ENCODE measurements around the gene MIDN. TPM values are rescaled to one million over a fixed set of nuclear protein-coding genes. Genes with fewer than 3 reads are reported as not detected.

MIDN gene
- total and polyA plus RNA-seq, 8 donors, result 34.3 to 115 (median 58.9) TPM

DNA sequence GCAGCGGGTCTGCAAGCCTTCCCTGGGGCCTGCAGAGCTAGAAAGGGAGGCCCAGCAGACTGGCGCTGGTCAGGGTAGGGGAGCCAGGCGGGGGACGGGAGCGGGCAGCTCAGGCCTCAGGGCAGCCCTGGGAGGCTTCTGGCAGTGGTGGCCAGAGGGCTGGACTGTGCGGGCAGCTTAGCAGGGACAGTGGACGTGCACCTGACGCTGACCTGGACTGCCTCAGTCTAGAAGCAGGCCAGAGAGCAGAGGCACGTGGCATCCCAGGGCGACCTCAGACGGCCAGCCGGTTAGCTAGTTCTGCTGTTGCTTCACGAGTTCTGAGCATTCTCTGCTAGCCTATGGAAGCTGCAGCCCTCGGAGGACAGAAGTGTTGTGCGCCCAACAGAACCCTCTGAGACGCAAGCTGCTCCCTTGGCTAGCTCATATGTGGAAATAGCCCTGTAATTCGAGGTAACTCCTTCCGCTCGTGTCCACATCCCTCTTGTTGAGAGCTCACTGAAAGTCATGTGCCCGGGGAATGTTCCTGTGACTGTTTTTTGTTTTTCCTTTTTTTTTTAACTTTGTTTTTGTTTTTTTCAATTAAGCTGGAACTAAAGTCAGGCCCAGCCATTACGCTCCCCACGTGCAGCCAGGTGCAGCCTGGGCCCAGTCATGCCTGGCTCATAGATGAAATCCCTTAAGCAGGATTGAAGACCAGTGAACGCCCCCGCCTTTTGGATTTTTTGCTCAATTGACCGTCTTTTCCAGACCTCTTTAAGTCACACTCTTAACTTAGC, 25.1 kb downstream of the MIDN start:
- no peak for DNase-seq
- H3K4me3 ChIP-seq, result no peak overlapping the region
- ATAC-seq, result no peak
- H3K9me3 ChIP-seq, result no peaks in the 10 kb centered on the region
- H3K27me3 ChIP-seq, result no peaks in the 10 kb centered on the region
- TF ChIP-seq, protein P1, sequence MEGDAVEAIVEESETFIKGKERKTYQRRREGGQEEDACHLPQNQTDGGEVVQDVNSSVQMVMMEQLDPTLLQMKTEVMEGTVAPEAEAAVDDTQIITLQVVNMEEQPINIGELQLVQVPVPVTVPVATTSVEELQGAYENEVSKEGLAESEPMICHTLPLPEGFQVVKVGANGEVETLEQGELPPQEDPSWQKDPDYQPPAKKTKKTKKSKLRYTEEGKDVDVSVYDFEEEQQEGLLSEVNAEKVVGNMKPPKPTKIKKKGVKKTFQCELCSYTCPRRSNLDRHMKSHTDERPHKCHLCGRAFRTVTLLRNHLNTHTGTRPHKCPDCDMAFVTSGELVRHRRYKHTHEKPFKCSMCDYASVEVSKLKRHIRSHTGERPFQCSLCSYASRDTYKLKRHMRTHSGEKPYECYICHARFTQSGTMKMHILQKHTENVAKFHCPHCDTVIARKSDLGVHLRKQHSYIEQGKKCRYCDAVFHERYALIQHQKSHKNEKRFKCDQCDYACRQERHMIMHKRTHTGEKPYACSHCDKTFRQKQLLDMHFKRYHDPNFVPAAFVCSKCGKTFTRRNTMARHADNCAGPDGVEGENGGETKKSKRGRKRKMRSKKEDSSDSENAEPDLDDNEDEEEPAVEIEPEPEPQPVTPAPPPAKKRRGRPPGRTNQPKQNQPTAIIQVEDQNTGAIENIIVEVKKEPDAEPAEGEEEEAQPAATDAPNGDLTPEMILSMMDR (IDR thresholded peaks at IDR 0.05), result no peak
- peaks cover 4 to 63% of the 10 kb centered on the region in 2 donors for H3K36me3 ChIP-seq
- intact Hi-C loops (cut with DNase I), result no loop called here
- peak overlapping the region in 1 of 2 donors; percentile 99 for H3K27ac ChIP-seq
- peaks cover 47 to 74% of the 10 kb centered on the region in 2 donors for H3K4me1 ChIP-seq

DNA sequence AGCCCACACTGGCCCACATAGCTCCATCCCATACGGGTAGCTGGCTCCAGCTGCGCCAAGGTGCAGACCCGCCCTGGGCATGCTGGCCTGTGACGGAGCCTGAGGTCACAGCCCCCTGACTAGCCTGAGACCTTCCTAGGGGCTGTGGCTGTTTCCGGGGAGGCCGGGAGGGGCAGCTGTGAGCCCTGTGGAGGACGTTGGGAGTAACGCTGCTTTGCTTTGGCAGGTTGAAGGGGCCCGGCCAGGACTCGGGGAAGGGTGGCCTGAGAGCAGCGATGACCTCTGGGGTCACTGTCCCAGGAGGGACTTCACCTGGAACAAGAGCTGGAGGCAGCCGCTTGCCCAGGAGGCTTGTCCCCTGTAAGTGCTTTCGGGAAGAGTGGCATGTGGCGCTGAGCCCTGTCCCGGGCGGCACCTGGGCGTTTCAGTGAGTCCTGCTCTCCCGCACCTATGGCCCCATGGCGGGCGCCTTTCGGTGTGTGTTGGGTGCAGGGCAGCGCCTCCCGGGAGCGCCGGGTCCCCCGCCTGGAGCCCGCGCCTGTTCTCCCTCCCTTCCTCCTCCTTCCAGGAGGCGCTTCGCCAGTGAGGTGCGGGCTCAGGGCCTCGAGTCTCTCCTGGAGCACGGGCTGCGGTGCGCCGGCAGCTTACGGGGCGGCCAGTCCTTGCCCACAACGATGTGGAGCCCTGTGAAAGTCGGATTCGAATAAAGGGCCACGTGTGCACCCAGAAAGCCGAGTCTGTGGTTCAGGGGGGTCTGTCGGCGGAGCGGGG, 25.9 kb downstream of the MIDN start:
- intact Hi-C loops (cut with DNase I), result no loop called here
- peak overlapping the region in 1 of 2 donors; percentile 70 for H3K4me3 ChIP-seq
- H3K27me3 ChIP-seq, result no peaks in the 10 kb centered on the region
- no peak for DNase-seq
- TF ChIP-seq, protein P1 (IDR thresholded peaks at IDR 0.05), result no peak
- ATAC-seq, result no peak
- peaks cover 4 to 71% of the 10 kb centered on the region in 2 donors for H3K36me3 ChIP-seq
- peak overlapping the region; percentile 99 for H3K27ac ChIP-seq
- no peaks in the 10 kb centered on the region for H3K9me3 ChIP-seq
- H3K4me1 ChIP-seq, result peaks cover 43 to 69% of the 10 kb centered on the region in 2 donors

DNA sequence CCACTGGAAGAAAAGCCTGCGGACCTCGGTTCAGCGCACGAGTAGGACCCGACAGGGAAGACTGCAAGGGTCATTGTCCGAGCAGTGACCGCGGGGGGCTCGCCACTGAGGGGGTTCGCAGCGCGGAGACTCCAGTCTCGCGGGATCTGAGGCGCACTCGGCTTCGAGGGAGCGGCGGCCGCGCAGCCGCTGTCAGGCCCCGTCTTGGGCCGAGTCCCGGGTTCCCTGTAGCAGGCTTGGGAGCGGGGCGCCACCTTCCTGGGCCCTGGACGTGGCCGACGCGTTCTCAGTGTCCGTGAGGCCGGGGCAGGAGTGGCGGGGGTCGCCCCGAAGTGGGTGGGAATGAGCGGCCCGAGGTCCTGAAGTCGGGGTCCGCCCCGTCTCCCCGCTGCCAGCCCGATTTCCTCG, 26.5 kb downstream of the MIDN start:
- H3K9me3 ChIP-seq, result no peaks in the 10 kb centered on the region
- peak overlapping the region; percentile 99 for H3K27ac ChIP-seq
- intact Hi-C loops (cut with DNase I), result no loop called here
- TF ChIP-seq, protein P1 (IDR thresholded peaks at IDR 0.05), result no peak
- H3K36me3 ChIP-seq, result peaks cover 4 to 75% of the 10 kb centered on the region in 2 donors
- no peaks in the 10 kb centered on the region for H3K27me3 ChIP-seq
- peaks cover 43 to 72% of the 10 kb centered on the region in 2 donors for H3K4me1 ChIP-seq
- ATAC-seq, result peak; percentile 0
- peak overlapping the region; percentile 48 to 70 for H3K4me3 ChIP-seq
- no peak for DNase-seq

DNA sequence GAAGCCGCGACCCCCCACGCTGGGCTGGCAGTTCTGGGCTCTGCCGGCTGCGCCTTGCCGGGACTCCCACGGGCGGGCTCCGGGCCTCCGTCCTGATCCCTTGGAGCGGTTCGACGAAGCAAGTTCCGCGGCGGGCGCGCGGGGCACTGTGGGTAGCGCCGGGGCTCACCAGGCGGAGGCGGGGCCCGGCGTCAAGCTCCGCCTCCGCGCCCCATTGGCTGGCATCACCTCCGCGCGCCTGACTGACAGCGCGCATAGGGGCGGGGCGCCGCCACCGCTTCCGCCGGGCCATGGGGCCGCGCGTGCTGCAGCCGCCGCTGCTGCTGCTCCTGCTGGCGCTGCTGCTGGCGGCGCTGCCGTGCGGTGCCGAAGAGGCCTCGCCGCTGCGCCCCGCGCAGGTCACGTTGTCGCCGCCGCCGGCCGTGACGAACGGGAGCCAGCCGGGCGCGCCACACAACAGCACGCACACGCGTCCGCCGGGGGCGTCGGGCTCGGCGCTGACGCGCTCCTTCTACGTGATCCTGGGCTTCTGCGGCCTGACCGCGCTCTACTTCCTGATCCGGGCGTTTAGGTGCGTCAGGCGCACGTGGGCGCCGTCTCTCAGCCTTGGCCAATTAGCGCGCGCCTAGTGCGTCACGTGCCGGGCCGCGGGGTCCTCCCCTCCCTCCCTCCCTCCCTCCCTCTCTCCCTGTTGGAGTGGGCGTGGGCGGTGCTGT, 27.0 kb downstream of the MIDN start, which contains the start of gene FAM174C:
FAM174C (plus strand) TSS at position 271 of the 716 bp plus-strand sequence; CDS start at position 291, 20 bp downstream.
- ATAC-seq (peak; percentile 84), DNase-seq (peak; percentile 93 to 98 (median 97))
- H3K36me3 ChIP-seq, result peaks cover 4 to 75% of the 10 kb centered on the region in 2 donors
- TF ChIP-seq, protein P1 (IDR thresholded peaks at IDR 0.05), result no peak
- peaks cover 38 to 70% of the 10 kb centered on the region in 2 donors for H3K4me1 ChIP-seq
- H3K27me3 ChIP-seq, result no peaks in the 10 kb centered on the region
- peak within 1 kb of the TSS; percentile 99 for H3K27ac ChIP-seq
- no peaks in the 10 kb centered on the region for H3K9me3 ChIP-seq
- H3K4me3 ChIP-seq, result peak within 1 kb of the TSS; percentile 48 to 70
- intact Hi-C loops (cut with DNase I), result no loop called here
